ENCODE measurements around the gene TUBG2.
A peak's percentile ranks its signal among the peaks of the same experiment; 100 is the strongest.

Gene TUBG2

GRCh38 chr17:42697108-42697811 is 38.2 kb downstream of the TUBG2 start:
- DNase-seq (ENCODE audit: low read depth) = no peak

DNA sequence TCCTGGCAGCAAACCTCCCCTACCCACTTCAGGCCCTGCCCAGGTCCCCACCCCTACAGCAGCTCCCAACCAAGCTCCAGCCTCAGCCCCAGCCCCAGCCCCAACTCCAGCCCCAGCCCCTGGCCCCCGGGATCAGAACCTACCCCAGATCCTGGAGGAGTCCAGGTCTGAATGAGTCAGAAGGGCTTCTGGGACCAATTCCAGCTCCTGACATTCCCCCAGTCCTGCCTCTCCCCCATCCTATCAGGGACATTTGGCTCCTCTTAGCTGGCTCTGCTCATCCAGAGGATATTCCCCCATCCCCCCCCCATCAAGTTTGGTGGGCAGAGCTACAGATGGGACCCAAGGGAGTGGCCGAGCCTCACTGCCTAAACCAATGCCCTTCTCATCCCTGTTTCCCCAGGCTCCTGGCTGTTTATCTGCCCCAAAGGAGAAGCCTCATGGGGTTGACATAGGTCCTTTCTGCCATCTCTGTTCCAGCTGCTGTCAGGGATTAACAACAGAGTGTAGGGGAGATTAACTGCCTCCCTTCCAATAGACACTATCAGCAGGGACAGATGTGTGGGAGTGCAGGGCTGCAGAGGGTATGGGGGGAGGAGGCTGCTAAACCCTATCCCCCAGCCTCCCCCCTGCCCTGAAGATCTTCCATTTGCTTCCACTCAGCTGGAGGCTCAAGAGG is 39.8 kb downstream of the TUBG2 start:
- DNase-seq (ENCODE audit: low read depth) = peak; percentile 58

DNA sequence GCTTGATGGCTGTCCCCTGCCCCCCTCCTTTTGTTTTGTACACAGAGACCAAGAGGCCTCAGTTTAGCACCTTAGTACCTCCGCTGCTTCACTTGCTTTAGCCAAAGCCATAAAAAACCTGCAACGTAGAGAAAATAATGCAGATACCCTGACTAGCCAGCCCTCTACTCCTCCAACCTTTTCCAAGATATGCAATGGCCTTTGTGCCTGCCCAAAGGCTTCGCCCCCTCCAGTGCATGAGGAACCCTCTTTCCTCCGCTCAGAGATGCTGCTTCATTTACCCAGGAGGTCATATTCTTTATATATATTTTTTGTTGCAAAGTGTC is 40.3 kb downstream of the TUBG2 start:
- DNase-seq (ENCODE audit: low read depth) = no peak

DNA sequence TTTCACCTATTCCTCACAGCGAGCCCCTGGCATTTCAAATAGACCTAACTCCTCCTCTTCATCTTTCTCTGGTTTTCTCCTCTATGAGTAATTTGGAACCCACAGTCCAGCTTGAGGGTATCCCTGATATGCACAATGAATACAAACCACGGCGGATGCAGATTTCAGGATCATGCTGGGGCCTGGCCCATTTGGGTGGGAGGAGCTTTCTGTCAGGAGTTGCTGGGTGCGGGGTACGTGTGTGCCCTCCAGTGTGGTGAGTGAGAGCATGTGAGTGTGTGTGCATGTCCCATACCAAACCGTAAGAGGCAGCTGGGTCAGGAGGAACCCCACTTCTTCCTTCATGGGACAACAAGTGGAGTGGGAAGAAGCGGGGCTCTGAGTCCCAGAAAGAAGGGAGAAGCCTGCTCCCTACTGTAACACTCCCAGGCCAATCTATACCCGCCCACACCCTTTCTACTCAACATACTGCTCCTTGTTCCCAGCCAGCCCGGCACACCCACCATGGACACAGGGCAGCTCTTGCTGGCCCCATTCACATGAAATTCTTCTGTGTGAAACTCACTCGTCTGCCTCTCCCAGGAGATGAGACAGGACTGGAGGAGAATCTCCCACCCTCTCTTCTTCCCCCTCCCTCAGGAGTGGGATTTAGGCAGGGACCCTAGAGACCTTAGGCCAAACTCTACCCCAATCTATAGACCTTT is 41.7 kb downstream of the TUBG2 start:
- DNase-seq (ENCODE audit: low read depth) = no peak

GRCh38 chr17:42702446-42702845 is 43.4 kb downstream of the TUBG2 start:
- DNase-seq (ENCODE audit: low read depth) = no peak

DNA sequence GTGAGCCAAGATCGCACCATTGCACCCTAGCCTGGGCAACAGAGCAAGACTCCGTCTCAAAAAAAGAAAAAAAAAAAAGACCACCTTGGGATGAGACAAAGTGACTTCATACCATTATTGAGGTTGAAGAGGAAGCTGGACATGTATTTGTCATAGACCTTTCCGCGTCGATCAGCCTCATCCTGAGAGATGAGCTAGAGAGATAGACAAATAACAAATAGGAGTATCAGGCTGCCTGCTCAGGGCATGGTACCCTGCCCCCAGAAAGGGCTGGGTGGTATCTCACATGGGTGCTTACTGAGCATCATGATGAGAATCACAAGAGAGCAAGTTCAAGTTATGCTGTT is 45.4 kb downstream of the TUBG2 start:
- DNase-seq (ENCODE audit: low read depth) = no peak

- no peak for DNase-seq (ENCODE audit: low read depth)
These were observed 45.9 kb downstream of the TUBG2 start for GRCh38 chr17:42704837-42705494.

GRCh38 chr17:42706732-42707131 is 47.6 kb downstream of the TUBG2 start:
- DNase-seq (ENCODE audit: low read depth) = no peak

DNA sequence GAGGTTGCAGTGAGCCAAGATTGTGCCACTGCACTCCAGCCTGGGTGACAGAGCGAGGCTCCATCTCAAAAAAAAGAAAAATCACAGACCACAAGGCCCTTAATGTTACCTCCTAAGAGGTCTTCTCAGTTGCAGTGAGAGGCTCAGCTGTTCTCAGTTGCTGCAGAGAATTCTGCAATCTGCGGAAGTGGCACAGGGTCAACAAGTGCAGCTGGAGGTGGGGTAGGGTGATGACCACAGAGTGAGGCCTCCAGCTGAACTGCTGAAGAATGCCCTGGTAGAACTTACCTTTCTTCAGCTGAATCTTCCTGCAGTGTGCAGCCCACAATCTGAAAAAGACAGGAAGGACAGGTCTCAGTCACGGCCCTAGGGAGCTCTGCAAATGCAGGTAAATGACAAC is 49.5 kb downstream of the TUBG2 start:
- no peak for DNase-seq (ENCODE audit: low read depth)

- DNase-seq (ENCODE audit: low read depth) = no peak
These were observed 50.5 kb downstream of the TUBG2 start for GRCh38 chr17:42709561-42709960.

All from iris pigment epithelial cell (primary cell).